HepG2 (cell line): ENCODE results near the gene NAGS. TPM values are rescaled to one million over a fixed set of nuclear protein-coding genes. Genes with fewer than 3 reads are reported as not detected.
A peak's percentile ranks its signal among the peaks of the same experiment; 100 is the strongest.

Experiments
- AHR ChIP-seq: IDR thresholded peaks from 2 replicates; pipeline ENCODE4 v1.6.1; 2018; ENCODE audit warnings: missing genetic modification reagents, missing compliant biosample characterization
- AKAP8 ChIP-seq: sonication (generic); formaldehyde crosslinking; IDR thresholded peaks from 2 replicates; pipeline ENCODE4 v1.5.1; 2020; ENCODE audit warnings: mild to moderate bottlenecking, missing genetic modification reagents
- ATAD3A ChIP-seq: sonication (generic); formaldehyde crosslinking; IDR thresholded peaks from 2 replicates; pipeline ENCODE4 v1.4.0; 2020; ENCODE audit warnings: missing genetic modification reagents
- CERS6 ChIP-seq: sonication (generic); formaldehyde crosslinking; IDR thresholded peaks from 2 replicates; pipeline ENCODE4 v1.5.0; 2020; ENCODE audit warnings: missing genetic modification reagents
- DR1 ChIP-seq: sonication (generic); formaldehyde crosslinking; IDR thresholded peaks from 2 replicates; pipeline ENCODE4 v1.8.0; 2021; ENCODE audit warnings: mild to moderate bottlenecking, missing genetic modification reagents, inconsistent platforms
- EHMT2 ChIP-seq: fragments of 200-600 bp; sonication (generic); IDR thresholded peaks from 2 replicates; pipeline ENCODE4 v1.7.0; 2017; ENCODE audit warnings: antibody characterized with exemption, low read depth, low read length, borderline replicate concordance
- EP300 ChIP-seq, 3 experiments: sonication (generic) in 1 of 3; formaldehyde crosslinking in 1 of 3; IDR thresholded peaks; 2 replicates each; pipeline versions ENCODE4 v1.5.1 to v1.6.1; 2011 to 2020; ENCODE audit warnings: low read depth in 2 of 3, low read length in 2 of 3, borderline replicate concordance in 1 of 3, improper control_type of control experiment in 1 of 3, mild to moderate bottlenecking in 1 of 3, missing genetic modification reagents in 1 of 3, moderate library complexity in 1 of 3
- FOSL1 ChIP-seq: sonication (generic); formaldehyde crosslinking; IDR thresholded peaks from 2 replicates; pipeline ENCODE4 v1.9.0; 2021; ENCODE audit warnings: missing genetic modification reagents, borderline replicate concordance
- FOXJ3 ChIP-seq: sonication (generic); formaldehyde crosslinking; IDR thresholded peaks from 2 replicates; pipeline ENCODE4 v1.4.0; 2020; ENCODE audit warnings: missing genetic modification reagents, mild to moderate bottlenecking, borderline replicate concordance
- IKZF4 ChIP-seq: sonication (generic); formaldehyde crosslinking; IDR thresholded peaks from 2 replicates; pipeline ENCODE4 v1.5.1; 2020; ENCODE audit warnings: borderline replicate concordance, mild to moderate bottlenecking, low read depth, missing genetic modification reagents; ENCODE audit errors: not compliant biosample characterization
- ISX ChIP-seq: sonication (generic); formaldehyde crosslinking; conservative IDR thresholded peaks from 2 replicates; pipeline ENCODE4 v1.5.0; 2020; ENCODE audit warnings: missing genetic modification reagents
- LBX2 ChIP-seq: sonication (generic); formaldehyde crosslinking; IDR thresholded peaks from 2 replicates; pipeline ENCODE4 v1.5.0; 2020; ENCODE audit warnings: missing genetic modification reagents, mild to moderate bottlenecking, borderline replicate concordance
- PATZ1 ChIP-seq: sonication (generic); formaldehyde crosslinking; IDR thresholded peaks from 2 replicates; pipeline ENCODE4 v1.4.0; 2020; ENCODE audit warnings: missing genetic modification reagents
- PLRG1 ChIP-seq: fragments of 450-650 bp; conservative IDR thresholded peaks from 2 replicates; pipeline ENCODE4 v1.6.1; 2016
- RAD51 ChIP-seq: fragments of 450-650 bp; IDR thresholded peaks from 2 replicates; pipeline ENCODE4 v1.6.1; 2016; ENCODE audit warnings: borderline replicate concordance
- SAP130 ChIP-seq: IDR thresholded peaks from 2 replicates; pipeline ENCODE4 v1.6.1; 2016; ENCODE audit warnings: low read depth
- SATB2 ChIP-seq: sonication (generic); formaldehyde crosslinking; IDR thresholded peaks from 2 replicates; pipeline ENCODE4 v1.5.0; 2020; ENCODE audit warnings: missing genetic modification reagents
- SOX6 ChIP-seq, 2 experiments: fragments of 450-650 bp in 1 of 2; sonication (generic) in 1 of 2; formaldehyde crosslinking in 1 of 2; IDR thresholded peaks; 2 replicates each; pipeline versions ENCODE4 v1.4.0 to v1.6.1; 2017 to 2020; ENCODE audit warnings: antibody characterized with exemption in 1 of 2, mild to moderate bottlenecking in 1 of 2, missing genetic modification reagents in 1 of 2
- TBP ChIP-seq: sonication (generic); formaldehyde crosslinking; IDR thresholded peaks from 2 replicates; pipeline ENCODE4 v1.5.0; 2020; ENCODE audit warnings: missing genetic modification reagents
- TRIM24 ChIP-seq: sonication (generic); formaldehyde crosslinking; IDR thresholded peaks from 2 replicates; pipeline ENCODE4 v1.8.0; 2022; ENCODE audit warnings: mild to moderate bottlenecking, missing genetic modification reagents
- ZFYVE20 ChIP-seq: sonication (generic); formaldehyde crosslinking; IDR thresholded peaks from 2 replicates; pipeline ENCODE4 v1.8.0; 2023; ENCODE audit warnings: low read depth, mild to moderate bottlenecking, moderate library complexity, missing genetic modification reagents, borderline replicate concordance
- ZNF180 ChIP-seq: sonication (generic); formaldehyde crosslinking; IDR thresholded peaks from 2 replicates; pipeline ENCODE4 v1.4.0; 2020; ENCODE audit warnings: low read depth, missing genetic modification reagents, borderline replicate concordance
- ZNF263 ChIP-seq: sonication (generic); formaldehyde crosslinking; IDR thresholded peaks from 2 replicates; pipeline ENCODE4 v1.4.0; 2020; ENCODE audit warnings: missing genetic modification reagents
- ZNF354B ChIP-seq: sonication (generic); formaldehyde crosslinking; IDR thresholded peaks from 2 replicates; pipeline ENCODE4 v1.8.0; 2022; ENCODE audit warnings: mild to moderate bottlenecking, missing genetic modification reagents
- ZNF446 ChIP-seq: sonication (generic); formaldehyde crosslinking; IDR thresholded peaks from 2 replicates; pipeline ENCODE4 v1.5.0; 2020; ENCODE audit warnings: mild to moderate bottlenecking, missing genetic modification reagents
- ZNF552 ChIP-seq: sonication (generic); formaldehyde crosslinking; IDR thresholded peaks from 2 replicates; pipeline ENCODE4 v1.9.0; 2022; ENCODE audit warnings: missing genetic modification reagents, mild to moderate bottlenecking, borderline replicate concordance
- ZNF562 ChIP-seq: sonication (generic); formaldehyde crosslinking; IDR thresholded peaks from 2 replicates; pipeline ENCODE4 v1.8.0; 2022; ENCODE audit warnings: missing genetic modification reagents, borderline replicate concordance
- ZSCAN31 ChIP-seq: sonication (generic); formaldehyde crosslinking; IDR thresholded peaks from 2 replicates; pipeline ENCODE4 v1.5.0; 2020; ENCODE audit warnings: low read depth, mild to moderate bottlenecking, missing genetic modification reagents
- polyA plus RNA-seq, 8 experiments: library from polyadenylated mRNA; depleted of rRNA in 3 of 8; stranded (reverse) in 7 of 8; unstranded in 1 of 8; fragments of >200 nt; fragmentation: Illumina TruSeq in 4 of 8; extraction: Trizol in 4 of 8; gene quantifications; 2 replicates each; pipeline versions ENCODE4 v1.2.1 to v1.2.3, GENCODE V29; 2011 to 2016; ENCODE audit warnings: low read depth in 4 of 8, missing spikeins in 1 of 8, mixed read lengths in 1 of 8; ENCODE audit not compliant: insufficient read depth in 1 of 8
- total RNA-seq, 5 experiments: library from RNA; depleted of rRNA; stranded (reverse); fragments of >200 nt; fragmentation: Illumina TruSeq; extraction: Trizol; gene quantifications; 2 replicates each; pipeline ENCODE4 v1.2.3, GENCODE V29; 2016; ENCODE audit warnings: low read depth in 1 of 5

The NAGS gene
- total and polyA plus RNA-seq, 2 of the 13 experiments (the other 11 are each of a cell fraction or from before 2014, with no cell fraction given): 4.3 to 5.1 TPM

GRCh38 chr17:43994272-43995149 is 9.9 kb upstream of the NAGS start (continued):
- TF ChIP-seq IKZF4 (no peak), DR1 (CRISPR knock-in tag) (no peak), ZSCAN31 (CRISPR knock-in tag) (no peak), EP300 (IDR thresholded peaks at IDR 0.05; ENCODE audit: low read depth in 2 of 2, low read length in 2 of 2) (no peak), EP300 (CRISPR knock-in tag; IDR thresholded peaks at IDR 0.05; ENCODE audit: borderline replicate concordance) (no peak), SAP130 (CRISPR knock-in tag) (no peak; the same call in 1 of the 2 replicates), EHMT2 (no peak), PLRG1 (no peak), ZNF180 (CRISPR knock-in tag) (no peak; the same call in 1 of the 2 replicates), ZNF446 (CRISPR knock-in tag) (no peak), SOX6 (IDR thresholded peaks at IDR 0.05) (no peak), SOX6 (CRISPR knock-in tag; IDR thresholded peaks at IDR 0.05) (peak; percentile 26; the same call in 1 of the 2 replicates), ZFYVE20 (CRISPR knock-in tag) (no peak), FOSL1 (CRISPR knock-in tag) (no peak), TRIM24 (CRISPR knock-in tag) (no peak), PATZ1 (CRISPR knock-in tag) (peak; percentile 53), AHR (CRISPR knock-in tag) (no peak), CERS6 (CRISPR knock-in tag) (no peak), ATAD3A (no peak), ISX (CRISPR knock-in tag) (no peak), FOXJ3 (CRISPR knock-in tag) (no peak), SATB2 (CRISPR knock-in tag) (no peak), ZNF354B (CRISPR knock-in tag) (no peak), ZNF552 (CRISPR knock-in tag) (no peak), LBX2 (no peak), AKAP8 (no peak), TBP (CRISPR knock-in tag) (no peak), RAD51 (no peak), ZNF562 (CRISPR knock-in tag) (no peak), ZNF263 (CRISPR knock-in tag) (no peak)
